GM12878 (cell line): ENCODE data around the gene EPAS1.

ENCODE experiments used
- CEBPB ChIP-seq, 2 experiments: fragments of 150-350 bp in 1 of 2; IDR thresholded peaks; 2 replicates each; pipeline ENCODE4 v1.6.1; 2012 to 2014; ENCODE audit warnings: low read depth in 2 of 2, low read length in 2 of 2, borderline replicate concordance in 1 of 2, inconsistent platforms in 1 of 2
- CTCF ChIP-seq, 3 experiments: IDR thresholded peaks in 2 of 3; conservative IDR thresholded peaks in 1 of 3; 2 replicates each; pipeline ENCODE4 v1.5.1; 2011; ENCODE audit warnings: low read depth in 3 of 3, low read length in 3 of 3, mild to moderate bottlenecking in 3 of 3, control low read depth in 2 of 3, moderate library complexity in 2 of 3, inconsistent platforms in 1 of 3, mixed read lengths in 1 of 3; ENCODE audit not compliant: control insufficient read depth in 2 of 3, insufficient read depth in 1 of 3; ENCODE audit errors: extremely low read depth in 1 of 3
- SUZ12 ChIP-seq: fragments of 200-600 bp; sonication (generic); IDR thresholded peaks from one replicate; pipeline ENCODE4 v1.6.1; 2018; ENCODE audit warnings: antibody characterized with exemption, mild to moderate bottlenecking; ENCODE audit not compliant: unreplicated experiment
- ZBTB11 ChIP-seq: fragments of 450-650 bp; formaldehyde crosslinking; IDR thresholded peaks from 2 replicates; pipeline ENCODE4 v1.5.0; 2022; ENCODE audit warnings: mild to moderate bottlenecking, missing genetic modification characterization
- ZNF622 ChIP-seq: fragments of 450-650 bp; IDR thresholded peaks from 2 replicates; pipeline ENCODE4 v1.6.1; 2017; ENCODE audit warnings: mild to moderate bottlenecking, inconsistent platforms
- ZSCAN29 ChIP-seq: fragments of 450-650 bp; IDR thresholded peaks from 2 replicates; pipeline ENCODE4 v1.6.1; 2017; ENCODE audit warnings: mild to moderate bottlenecking, moderate library complexity

GRCh38 chr2:46404181-46404759 lies 107.1 kb downstream of the EPAS1 start:
- TF ChIP-seq ZSCAN29 (no peak), SUZ12 (no peak), CEBPB (IDR thresholded peaks at IDR 0.05; ENCODE audit: borderline replicate concordance in 1 of 2, low read depth in 2 of 2, low read length in 2 of 2) (no peak), CTCF (IDR thresholded peaks at IDR 0.05 in 2 of 3, conservative IDR thresholded peaks at IDR 0.05 in 1 of 3; ENCODE audit: control insufficient read depth in 2 of 3, extremely low read depth in 1 of 3, insufficient read depth in 1 of 3, low read depth in 3 of 3, low read length in 3 of 3) (no peak), ZBTB11 (CRISPR knock-in tag) (no peak), ZNF622 (no peak)
